ENCODE results near the gene LRRC75A.

The LRRC75A gene

GRCh38 chr17:16462070-16462864, 29.7 kb downstream of the LRRC75A start:
- no peak for TF ChIP-seq REST (IDR thresholded peaks at IDR 0.05; ENCODE audit: insufficient read depth in 1 of 2, low read depth in 2 of 2, low read length in 2 of 2)
- no peak for TF ChIP-seq FOXP2 (optimal IDR thresholded peaks at IDR 0.05; ENCODE audit: borderline replicate concordance, extremely low read depth, extremely low read length, insufficient read depth)
- no peak for TF ChIP-seq SIN3A (IDR thresholded peaks at IDR 0.05; ENCODE audit: borderline replicate concordance, insufficient read depth, low read length)
- TF ChIP-seq POLR2AphosphoS5 (IDR thresholded peaks at IDR 0.05; ENCODE audit: low read depth, low read length), result no peak

- no peak for TF ChIP-seq FOXP2 (optimal IDR thresholded peaks at IDR 0.05; ENCODE audit: borderline replicate concordance, extremely low read depth, extremely low read length, insufficient read depth)
- TF ChIP-seq REST (IDR thresholded peaks at IDR 0.05; ENCODE audit: insufficient read depth in 1 of 2, low read depth in 2 of 2, low read length in 2 of 2), result no peak
- no peak for TF ChIP-seq SIN3A (IDR thresholded peaks at IDR 0.05; ENCODE audit: borderline replicate concordance, insufficient read depth, low read length)
- TF ChIP-seq POLR2AphosphoS5 (IDR thresholded peaks at IDR 0.05; ENCODE audit: low read depth, low read length), result no peak
- no peak for TF ChIP-seq TAF1 (IDR thresholded peaks at IDR 0.05; ENCODE audit: borderline replicate concordance, insufficient read depth, low read length)
These were observed 30.5 kb downstream of the LRRC75A start for GRCh38 chr17:16461606-16461866.

- TF ChIP-seq TAF1 (IDR thresholded peaks at IDR 0.05; ENCODE audit: borderline replicate concordance, insufficient read depth, low read length) (no peak), SIN3A (IDR thresholded peaks at IDR 0.05; ENCODE audit: borderline replicate concordance, insufficient read depth, low read length) (no peak), REST (IDR thresholded peaks at IDR 0.05; ENCODE audit: insufficient read depth in 1 of 2, low read depth in 2 of 2, low read length in 2 of 2) (no peak), FOXP2 (optimal IDR thresholded peaks at IDR 0.05; ENCODE audit: borderline replicate concordance, extremely low read depth, extremely low read length, insufficient read depth) (no peak), POLR2AphosphoS5 (IDR thresholded peaks at IDR 0.05; ENCODE audit: low read depth, low read length) (no peak)
These were observed 31.0 kb downstream of the LRRC75A start for GRCh38 chr17:16460796-16461605.

- no peak for TF ChIP-seq POLR2AphosphoS5 (IDR thresholded peaks at IDR 0.05; ENCODE audit: low read depth, low read length)
- no peak for TF ChIP-seq REST (IDR thresholded peaks at IDR 0.05; ENCODE audit: insufficient read depth in 1 of 2, low read depth in 2 of 2, low read length in 2 of 2)
- no peak for TF ChIP-seq TAF1 (IDR thresholded peaks at IDR 0.05; ENCODE audit: borderline replicate concordance, insufficient read depth, low read length)
- no peak for TF ChIP-seq SIN3A (IDR thresholded peaks at IDR 0.05; ENCODE audit: borderline replicate concordance, insufficient read depth, low read length)
- no peak for TF ChIP-seq FOXP2 (optimal IDR thresholded peaks at IDR 0.05; ENCODE audit: borderline replicate concordance, extremely low read depth, extremely low read length, insufficient read depth)
These were observed 32.0 kb downstream of the LRRC75A start for GRCh38 chr17:16459855-16460550.
